Vagina (tissue), 2 donors: ENCODE measurements around the gene NOS3. TPM values are rescaled to one million over a fixed set of nuclear protein-coding genes. Genes with fewer than 3 reads are reported as not detected.

Experiments
- DNase-seq, 2 donors: peaks; one replicate each; pipeline ENCODE4 v3.0.0-alpha.2; 2017; ENCODE audit errors: extremely low spot score in 2 of 2
- H3K27ac ChIP-seq: fragments of 200-600 bp; sonication (generic); one replicate; pipeline ENCODE4 v1.5.1; 2019
- H3K27me3 ChIP-seq: fragments of 200-600 bp; sonication (generic); one replicate; pipeline ENCODE4 v1.5.1; 2019
- H3K36me3 ChIP-seq, 2 donors: fragments of 200-600 bp; sonication (generic); one replicate each; pipeline ENCODE4 v1.5.1; 2017 to 2019
- H3K4me1 ChIP-seq: fragments of 200-600 bp; sonication (generic); one replicate; pipeline ENCODE4 v1.5.1; 2019
- H3K4me3 ChIP-seq, 2 donors: fragments of 200-600 bp; sonication (generic); 1 replicate in 1 of 2; 2 replicates in 1 of 2; pipeline ENCODE4 v1.5.1; 2016 to 2019
- H3K9me3 ChIP-seq: fragments of 200-600 bp; sonication (generic); one replicate; pipeline ENCODE4 v1.5.1; 2019
- CTCF ChIP-seq, 3 experiments: fragments of 450-650 bp in 2 of 3; fragments of 200-600 bp in 1 of 3; sonication (generic) in 1 of 3; IDR thresholded peaks; one replicate each; pipeline ENCODE4 v1.5.1; 2017 to 2019; ENCODE audit warnings: antibody characterized with exemption in 3 of 3, mild to moderate bottlenecking in 2 of 3, moderate library complexity in 2 of 3
- POLR2A ChIP-seq, 2 donors: fragments of 450-650 bp; IDR thresholded peaks; one replicate each; pipeline ENCODE4 v1.6.1; 2017; ENCODE audit warnings: antibody characterized with exemption in 2 of 2, mild to moderate bottlenecking in 2 of 2, moderate library complexity in 2 of 2
- POLR2AphosphoS5 ChIP-seq, 2 donors: sonication (generic); formaldehyde crosslinking; IDR thresholded peaks; one replicate each; pipeline ENCODE4 v1.9.0; 2017; ENCODE audit warnings: antibody characterized with exemption in 2 of 2, mild to moderate bottlenecking in 2 of 2, low read depth in 1 of 2; ENCODE audit not compliant: insufficient read depth in 1 of 2
- intact Hi-C: fragments of 100-400 bp; cut with DNase I; formaldehyde crosslinking; loops from one replicate; pipeline ENCODE4 v1.15.1; 2023
- total RNA-seq: library from RNA; depleted of rRNA; stranded (reverse); fragments of >200 nt; gene quantifications from one replicate; pipeline ENCODE4 v1.2.3, GENCODE V29; 2016

The NOS3 gene
- total RNA-seq, 1 donor from 2014 or later: 22.8 TPM

- no peaks in the 10 kb centered on the region for H3K9me3 ChIP-seq
- no peak for DNase-seq
- H3K27ac ChIP-seq: no peak overlapping the region
- no peaks in the 10 kb centered on the region for H3K27me3 ChIP-seq
- H3K36me3 ChIP-seq: no peaks in the 10 kb centered on the region
- H3K4me3 ChIP-seq: peak overlapping the region; percentile 19 to 27
- intact Hi-C loops: no loop called here
- H3K4me1 ChIP-seq: peaks cover 13% of the 10 kb centered on the region
- no peak for TF ChIP-seq CTCF (IDR thresholded peaks at IDR 0.05)
- no peak for TF ChIP-seq POLR2AphosphoS5 (IDR thresholded peaks at IDR 0.05; ENCODE audit: insufficient read depth in 1 of 2, low read depth in 1 of 2)
- TF ChIP-seq POLR2A (IDR thresholded peaks at IDR 0.05): no peak
Measured at GRCh38 chr7:150994838-150995510, 4.2 kb downstream of the NOS3 start.

- Histone ChIP-seq H3K27me3 (no peaks in the 10 kb centered on the region), H3K4me1 (peaks cover 13% of the 10 kb centered on the region), H3K36me3 (no peaks in the 10 kb centered on the region), H3K27ac (no peak overlapping the region), H3K9me3 (no peaks in the 10 kb centered on the region), H3K4me3 (no peak overlapping the region)
- no peak for DNase-seq
- intact Hi-C loops: no loop called here
- TF ChIP-seq POLR2A (IDR thresholded peaks at IDR 0.05) (no peak), CTCF (IDR thresholded peaks at IDR 0.05) (no peak), POLR2AphosphoS5 (IDR thresholded peaks at IDR 0.05; ENCODE audit: insufficient read depth in 1 of 2, low read depth in 1 of 2) (no peak)
Measured at GRCh38 chr7:150996376-150997074, 5.7 kb downstream of the NOS3 start.

- Histone ChIP-seq H3K27me3 (no peaks in the 10 kb centered on the region), H3K36me3 (no peaks in the 10 kb centered on the region), H3K4me1 (peaks cover 13% of the 10 kb centered on the region), H3K4me3 (no peak overlapping the region), H3K27ac (no peak overlapping the region), H3K9me3 (no peaks in the 10 kb centered on the region)
- DNase-seq: no peak
- TF ChIP-seq POLR2A (IDR thresholded peaks at IDR 0.05) (no peak), CTCF (IDR thresholded peaks at IDR 0.05) (no peak), POLR2AphosphoS5 (IDR thresholded peaks at IDR 0.05; ENCODE audit: insufficient read depth in 1 of 2, low read depth in 1 of 2) (no peak)
- intact Hi-C loops: no loop called here
Measured at GRCh38 chr7:150997075-150997511, 6.3 kb downstream of the NOS3 start.

GRCh38 chr7:150997817-150998216 is 7.0 kb downstream of the NOS3 start:
- no peak for TF ChIP-seq POLR2A (IDR thresholded peaks at IDR 0.05)
- no peak for TF ChIP-seq POLR2AphosphoS5 (IDR thresholded peaks at IDR 0.05; ENCODE audit: insufficient read depth in 1 of 2, low read depth in 1 of 2)
- TF ChIP-seq CTCF (IDR thresholded peaks at IDR 0.05): no peak
- H3K27me3 ChIP-seq: no peaks in the 10 kb centered on the region
- H3K4me3 ChIP-seq: no peak overlapping the region
- intact Hi-C loops: no loop called here
- no peaks in the 10 kb centered on the region for H3K36me3 ChIP-seq
- H3K27ac ChIP-seq: no peak overlapping the region
- H3K4me1 ChIP-seq: peaks cover 8% of the 10 kb centered on the region
- no peaks in the 10 kb centered on the region for H3K9me3 ChIP-seq
- no peak for DNase-seq

- Histone ChIP-seq H3K36me3 (no peaks in the 10 kb centered on the region), H3K27ac (no peak overlapping the region), H3K4me1 (peaks cover 8% of the 10 kb centered on the region), H3K27me3 (no peaks in the 10 kb centered on the region), H3K4me3 (no peak overlapping the region), H3K9me3 (no peaks in the 10 kb centered on the region)
- TF ChIP-seq POLR2AphosphoS5 (IDR thresholded peaks at IDR 0.05; ENCODE audit: insufficient read depth in 1 of 2, low read depth in 1 of 2): no peak
- no peak for TF ChIP-seq POLR2A (IDR thresholded peaks at IDR 0.05)
- no peak for TF ChIP-seq CTCF (IDR thresholded peaks at IDR 0.05)
- intact Hi-C loops: no loop called here
- no peak for DNase-seq
Measured at GRCh38 chr7:150998341-150998740, 7.5 kb downstream of the NOS3 start.
